ENCODE results near the gene RNU4-1. TPM values are rescaled to one million over a fixed set of nuclear protein-coding genes. Genes with fewer than 3 reads are reported as not detected.
"Not testable (repeated sequence)": the region's sequence is repeated elsewhere in the genome, so short reads cannot be mapped to it uniquely, and the experiment has no call there.

The RNU4-1 gene
- total RNA-seq, 1 donor from 2014 or later, result 2,196 TPM

DNA sequence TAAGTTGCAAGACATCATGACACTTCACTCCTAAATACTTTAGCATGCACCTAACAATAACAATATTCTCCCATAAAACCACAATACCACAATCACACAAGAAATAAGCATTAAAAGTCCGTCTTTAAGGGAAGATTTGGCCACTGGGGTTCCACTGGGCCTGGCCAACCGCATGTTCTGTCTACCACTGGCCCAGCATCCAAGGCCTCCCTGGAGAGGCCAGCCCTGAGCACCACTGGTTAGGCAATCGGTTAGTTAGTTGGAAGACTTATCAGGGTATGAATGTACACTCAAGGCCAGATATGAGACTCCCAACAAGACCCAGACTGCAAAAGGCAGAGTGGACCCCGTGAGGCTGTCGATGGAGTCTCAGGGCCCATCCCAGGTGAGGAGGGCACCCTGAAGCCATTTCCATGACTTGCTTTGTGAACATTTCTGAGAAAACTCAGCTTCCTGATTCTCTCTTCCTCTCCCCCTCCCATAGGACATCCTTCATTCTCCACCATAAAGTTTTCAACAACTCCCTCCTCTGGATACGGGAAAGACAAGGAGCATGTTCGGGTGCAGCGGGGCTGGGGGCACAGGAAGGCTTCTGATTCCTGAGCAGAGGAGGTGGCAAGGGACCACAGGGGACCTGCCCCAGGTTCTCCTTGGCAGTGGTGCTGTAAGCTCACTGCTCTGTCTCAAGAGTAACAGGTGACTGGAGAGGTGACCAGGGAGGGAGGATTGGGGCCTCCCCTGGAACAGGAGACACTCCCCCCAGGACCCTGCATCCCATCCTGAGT is 33.4 kb downstream of the RNU4-1 start:
- Mint-ChIP-seq H3K36me3 (ENCODE audit: low read depth) (peaks cover 17% of the 10 kb centered on the region), H3K4me3 (peak overlapping the region; percentile 24), H3K27me3 (no peaks in the 10 kb centered on the region), H3K9me3 (no peaks in the 10 kb centered on the region), H3K4me1 (peaks cover 76% of the 10 kb centered on the region), H3K27ac (peak overlapping the region; percentile 29)
- intact Hi-C loops (cut with micrococcal nuclease), result loop anchor here (10.0 kb wide), 1 partner anchor 145 kb away; the partner anchor contains the start of gene RAB35
- peak; percentile 58 for DNase-seq

DNA sequence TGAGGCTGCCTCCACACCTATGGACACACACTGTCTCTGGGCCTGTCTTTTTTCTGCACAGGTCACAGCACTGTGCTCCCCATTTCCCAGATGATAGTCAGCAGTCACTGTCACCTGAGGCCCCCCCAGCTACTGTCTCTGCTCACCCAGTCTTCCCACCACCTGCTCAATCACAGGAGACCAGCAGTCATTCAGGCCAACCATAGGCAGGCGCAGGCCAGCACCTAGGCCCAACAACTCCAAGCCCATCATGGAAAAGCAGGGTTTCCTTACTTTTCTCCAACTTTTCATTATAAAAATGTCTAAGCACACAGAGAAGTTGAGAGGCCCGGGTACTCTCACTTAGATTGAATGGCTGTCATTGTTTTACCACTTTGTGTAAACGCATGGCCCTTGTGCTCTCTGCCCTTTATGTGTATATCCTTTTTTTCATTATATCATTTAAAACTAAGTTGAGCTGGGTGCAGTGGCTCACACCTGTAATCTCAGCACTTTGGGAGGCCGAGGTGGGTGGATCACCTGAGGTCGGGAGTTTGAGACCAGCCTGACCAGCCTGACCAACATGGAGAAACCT is 34.6 kb downstream of the RNU4-1 start:
- intact Hi-C loops (cut with micrococcal nuclease), result no loop called here
- Mint-ChIP-seq H3K27me3 (no peaks in the 10 kb centered on the region), H3K27ac (peak overlapping the region; percentile 0), H3K9me3 (no peaks in the 10 kb centered on the region), H3K36me3 (ENCODE audit: low read depth) (peaks cover 15% of the 10 kb centered on the region), H3K4me1 (peaks cover 72% of the 10 kb centered on the region), H3K4me3 (no peak overlapping the region)
- DNase-seq, result no peak

DNA sequence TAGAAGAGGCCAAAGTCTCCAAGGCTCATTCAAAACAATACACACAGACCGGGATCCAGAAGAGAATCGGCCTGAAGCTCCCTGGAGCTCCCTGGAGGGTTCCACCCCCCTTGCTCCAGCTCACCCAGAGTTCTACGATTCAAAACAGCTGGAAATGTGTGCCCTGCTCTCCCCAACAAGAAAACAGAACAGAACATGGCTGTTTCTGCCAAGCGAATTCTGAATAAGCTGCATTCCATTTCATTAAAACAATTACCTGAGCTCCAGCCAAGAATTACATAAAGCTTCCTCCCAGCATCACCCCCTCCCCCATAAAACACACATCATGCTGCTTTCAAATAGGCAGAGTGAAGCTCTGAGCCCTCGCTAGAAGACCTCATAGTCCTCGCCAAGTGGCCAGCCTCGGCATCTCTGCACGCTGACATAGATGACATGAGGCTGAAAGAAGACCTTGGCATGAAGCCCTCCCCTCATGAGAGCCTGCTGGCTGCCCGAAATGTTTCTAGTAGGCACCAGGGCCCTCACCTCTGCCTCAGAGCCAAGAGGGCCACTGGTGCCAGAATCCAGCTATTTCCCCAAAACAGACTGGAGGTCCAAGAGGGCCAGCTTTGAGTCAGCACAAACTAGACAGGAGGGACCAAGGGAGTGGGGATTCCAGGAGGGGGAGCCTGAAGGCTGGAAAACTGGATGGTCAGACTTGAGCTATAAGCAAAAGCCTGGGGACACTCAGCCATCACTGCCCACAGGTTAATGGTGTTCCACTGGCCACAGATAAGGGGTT is 35.8 kb downstream of the RNU4-1 start:
- Mint-ChIP-seq H3K27ac (peak overlapping the region; percentile 66), H3K9me3 (no peaks in the 10 kb centered on the region), H3K36me3 (ENCODE audit: low read depth) (peaks cover 14% of the 10 kb centered on the region), H3K4me3 (no peak overlapping the region), H3K4me1 (peaks cover 72% of the 10 kb centered on the region), H3K27me3 (no peaks in the 10 kb centered on the region)
- DNase-seq, result no peak
- intact Hi-C loops (cut with micrococcal nuclease), result no loop called here

DNA sequence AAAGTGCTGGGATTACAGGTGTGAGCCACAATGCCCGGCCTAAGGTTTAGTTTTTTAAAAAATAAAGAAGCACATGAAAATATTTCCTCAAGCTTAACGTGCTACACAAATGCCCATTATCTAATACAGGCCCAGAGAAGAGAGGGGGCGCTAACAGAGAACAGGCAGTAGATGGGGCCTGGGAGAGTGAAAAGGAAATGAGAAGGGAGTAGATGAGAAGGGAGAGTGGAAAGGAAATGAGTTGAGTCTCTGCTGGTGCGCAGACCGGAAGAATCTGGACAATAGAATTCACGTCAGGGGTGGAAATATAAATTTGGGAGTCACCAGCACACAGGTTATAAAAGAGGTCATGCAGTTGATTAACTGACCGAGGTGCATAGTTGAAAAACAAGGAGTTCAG is 38.2 kb downstream of the RNU4-1 start:
- no peaks in the 10 kb centered on the region for H3K27me3 Mint-ChIP-seq
- DNase-seq, result peak; percentile 58
- intact Hi-C loops (cut with micrococcal nuclease), result no loop called here
- H3K4me1 Mint-ChIP-seq, result peaks cover 69% of the 10 kb centered on the region
- peak overlapping the region; percentile 53 for H3K4me3 Mint-ChIP-seq
- H3K9me3 Mint-ChIP-seq, result no peaks in the 10 kb centered on the region
- peaks cover 24% of the 10 kb centered on the region for H3K36me3 Mint-ChIP-seq (ENCODE audit: low read depth)
- H3K27ac Mint-ChIP-seq, result peak overlapping the region; percentile 81

DNA sequence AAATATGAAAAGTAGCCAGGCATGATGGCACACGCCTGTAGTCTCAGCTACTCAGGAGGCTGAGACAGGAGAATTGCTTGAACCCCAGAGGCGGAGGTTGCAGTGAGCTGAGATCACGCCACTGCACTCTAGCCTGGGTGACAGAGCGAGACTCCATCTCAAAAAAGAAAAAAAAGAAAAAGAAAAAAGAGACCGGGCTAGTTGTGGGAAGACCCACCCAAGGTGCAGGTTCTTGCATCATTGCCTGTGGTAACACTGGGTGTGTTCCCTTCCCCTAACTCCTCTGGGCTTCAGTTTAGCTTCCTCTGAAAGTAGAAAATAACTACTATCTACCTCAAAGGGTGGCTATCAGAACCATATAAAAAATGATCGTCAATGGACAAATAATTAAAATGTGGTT is 39.7 kb downstream of the RNU4-1 start:
- intact Hi-C loops (cut with micrococcal nuclease), result not testable (repeated sequence)

DNA sequence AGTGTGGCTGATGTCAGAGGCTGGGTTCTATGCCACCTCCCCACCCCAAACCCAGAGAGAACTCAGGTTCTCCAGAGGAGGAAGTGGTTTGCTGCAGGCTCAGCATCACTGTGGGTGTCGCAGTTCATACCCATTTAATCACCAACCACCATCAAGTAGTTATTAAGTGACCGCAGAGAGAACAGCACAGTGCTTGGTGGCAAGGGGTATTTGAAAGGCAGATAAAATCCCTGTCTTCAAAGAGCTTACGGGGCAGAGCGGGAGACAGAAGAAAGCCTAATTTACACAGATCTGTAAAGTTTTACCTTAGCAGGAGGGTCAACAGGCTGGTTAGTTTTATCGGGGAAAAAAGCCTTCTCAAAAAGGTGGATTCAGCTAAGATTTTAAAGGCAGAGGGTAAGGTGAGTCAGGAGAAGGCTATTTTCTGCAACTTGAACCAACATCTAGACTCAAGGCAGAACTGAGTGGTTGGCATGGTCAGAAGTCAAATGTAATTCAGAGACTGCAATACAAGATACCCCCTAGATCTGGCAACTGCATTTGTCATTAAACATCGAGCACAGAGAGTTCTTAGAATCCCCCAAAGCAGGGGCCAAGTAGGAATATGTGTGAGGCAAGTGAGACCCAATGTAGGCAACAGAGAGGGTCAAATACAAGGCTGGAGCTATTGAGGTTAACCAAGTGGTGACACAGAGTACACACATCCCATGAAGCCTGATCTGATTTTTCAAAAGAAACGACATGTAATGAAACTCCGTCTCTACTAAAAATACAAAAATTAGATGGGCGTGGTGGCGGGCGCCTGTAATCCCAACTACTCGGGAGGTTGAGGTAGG is 40.7 kb downstream of the RNU4-1 start:
- intact Hi-C loops (cut with micrococcal nuclease), result loop anchor here (1.0 kb wide), 3 partner anchors 13 to 41 kb away; partner anchors contain the start of genes PXN and RNU4-1
- DNase-seq, result peak; percentile 92
- peaks cover 74% of the 10 kb centered on the region for H3K4me1 Mint-ChIP-seq
- H3K36me3 Mint-ChIP-seq (ENCODE audit: low read depth), result peaks cover 40% of the 10 kb centered on the region
- H3K27me3 Mint-ChIP-seq, result no peaks in the 10 kb centered on the region
- peak overlapping the region; percentile 70 for H3K27ac Mint-ChIP-seq
- peak overlapping the region; percentile 67 for H3K4me3 Mint-ChIP-seq
- H3K9me3 Mint-ChIP-seq, result no peaks in the 10 kb centered on the region

More for the DNA sequence above, 39.7 kb downstream of the RNU4-1 start:
- Mint-ChIP-seq H3K4me3 (peak overlapping the region; percentile 67), H3K36me3 (ENCODE audit: low read depth) (peaks cover 36% of the 10 kb centered on the region), H3K27ac (peak overlapping the region; percentile 70), H3K4me1 (peaks cover 74% of the 10 kb centered on the region)
- not testable (repeated sequence) for H3K27me3 Mint-ChIP-seq, H3K9me3 Mint-ChIP-seq
- peak; percentile 87 for DNase-seq

DNA sequence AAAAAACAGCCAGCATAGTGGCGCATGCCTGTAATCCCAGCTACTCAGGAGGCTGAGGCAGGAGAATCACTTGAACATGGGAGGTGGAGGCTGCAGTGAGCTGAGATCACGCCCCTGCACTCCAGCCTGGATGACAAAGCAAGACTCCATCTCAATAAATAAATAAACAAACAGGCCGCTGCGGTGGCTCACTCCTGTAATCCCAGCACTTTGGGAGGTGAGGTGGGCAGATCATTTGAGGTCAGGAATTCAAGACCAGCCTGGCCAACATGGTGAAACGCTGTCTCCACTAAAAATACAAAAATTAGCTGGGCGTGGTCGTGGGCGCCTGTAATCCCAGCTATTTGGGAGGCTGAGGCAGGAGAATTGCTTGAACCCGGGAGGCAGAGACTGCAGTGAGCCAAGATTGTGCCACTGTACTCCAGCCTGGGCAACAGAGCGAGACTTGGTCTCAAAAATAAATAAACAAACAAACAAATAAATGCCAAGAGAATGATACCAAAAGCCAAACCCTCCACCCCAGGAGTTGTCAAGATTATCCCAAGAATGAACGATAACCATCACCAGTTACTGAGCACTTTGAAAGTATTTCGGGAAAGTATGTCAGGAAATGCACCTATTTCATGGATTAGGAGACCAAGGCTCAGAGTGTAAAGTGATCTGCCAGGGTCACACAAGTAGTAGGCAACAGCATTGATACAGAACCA is 41.5 kb downstream of the RNU4-1 start:
- Mint-ChIP-seq H3K4me3 (peak overlapping the region; percentile 67), H3K36me3 (ENCODE audit: low read depth) (peaks cover 40% of the 10 kb centered on the region), H3K4me1 (peaks cover 74% of the 10 kb centered on the region), H3K27ac (peak overlapping the region; percentile 70)
- not testable (repeated sequence) for H3K27me3 Mint-ChIP-seq, H3K9me3 Mint-ChIP-seq, DNase-seq
- intact Hi-C loops (cut with micrococcal nuclease), result loop anchor here (1.0 kb wide), 3 partner anchors 14 to 42 kb away; partner anchors contain the start of genes PXN and RNU4-1

DNA sequence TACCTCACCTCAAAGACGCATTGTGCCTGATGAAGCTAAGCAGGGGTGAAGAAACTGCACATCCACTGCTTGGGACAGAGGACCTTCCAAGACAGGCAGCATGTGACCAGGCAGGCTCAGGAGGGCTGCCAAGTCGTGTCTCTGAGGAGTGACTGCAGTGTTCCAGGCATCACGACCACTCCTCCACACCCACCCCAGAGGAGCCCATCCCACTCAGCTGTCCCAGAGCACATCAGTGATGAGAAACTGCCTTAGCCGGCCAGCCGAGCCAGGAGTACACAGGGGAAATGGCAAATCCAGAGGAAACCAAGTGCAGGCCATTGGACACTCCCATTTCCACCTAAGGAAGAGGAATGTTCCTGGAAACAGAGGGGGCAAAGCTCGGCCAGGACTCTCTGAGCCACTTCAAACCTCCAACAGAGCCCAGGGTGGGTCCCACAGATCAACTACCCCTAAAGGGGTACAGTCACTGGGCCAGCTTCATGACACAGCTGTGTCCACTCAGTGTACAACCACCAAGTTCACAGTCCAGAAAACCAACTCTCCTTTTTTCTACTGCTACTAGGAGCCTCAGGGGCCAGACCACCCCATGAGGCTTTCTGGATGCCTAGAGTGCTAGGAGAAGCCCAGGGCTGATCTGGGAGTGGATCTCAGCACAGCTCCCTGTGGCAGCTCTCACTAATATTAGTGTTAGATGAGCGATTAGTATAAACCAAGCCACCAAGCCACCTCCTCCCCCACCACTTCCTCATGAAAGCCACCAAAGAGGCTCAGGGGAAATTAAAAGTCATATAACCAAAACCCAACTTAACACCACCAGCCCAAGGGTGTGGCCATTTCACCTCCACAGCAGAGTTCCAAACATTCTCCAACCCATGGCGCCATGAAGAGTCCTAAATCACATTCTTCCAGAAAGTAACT is 42.9 kb downstream of the RNU4-1 start:
- H3K36me3 Mint-ChIP-seq (ENCODE audit: low read depth), result peaks cover 39% of the 10 kb centered on the region
- intact Hi-C loops (cut with micrococcal nuclease), result no loop called here
- H3K27me3 Mint-ChIP-seq, result no peaks in the 10 kb centered on the region
- DNase-seq, result peak; percentile 82
- H3K9me3 Mint-ChIP-seq, result no peaks in the 10 kb centered on the region
- H3K27ac Mint-ChIP-seq, result peak overlapping the region; percentile 82
- peak overlapping the region; percentile 70 for H3K4me3 Mint-ChIP-seq
- H3K4me1 Mint-ChIP-seq, result peaks cover 68% of the 10 kb centered on the region

DNA sequence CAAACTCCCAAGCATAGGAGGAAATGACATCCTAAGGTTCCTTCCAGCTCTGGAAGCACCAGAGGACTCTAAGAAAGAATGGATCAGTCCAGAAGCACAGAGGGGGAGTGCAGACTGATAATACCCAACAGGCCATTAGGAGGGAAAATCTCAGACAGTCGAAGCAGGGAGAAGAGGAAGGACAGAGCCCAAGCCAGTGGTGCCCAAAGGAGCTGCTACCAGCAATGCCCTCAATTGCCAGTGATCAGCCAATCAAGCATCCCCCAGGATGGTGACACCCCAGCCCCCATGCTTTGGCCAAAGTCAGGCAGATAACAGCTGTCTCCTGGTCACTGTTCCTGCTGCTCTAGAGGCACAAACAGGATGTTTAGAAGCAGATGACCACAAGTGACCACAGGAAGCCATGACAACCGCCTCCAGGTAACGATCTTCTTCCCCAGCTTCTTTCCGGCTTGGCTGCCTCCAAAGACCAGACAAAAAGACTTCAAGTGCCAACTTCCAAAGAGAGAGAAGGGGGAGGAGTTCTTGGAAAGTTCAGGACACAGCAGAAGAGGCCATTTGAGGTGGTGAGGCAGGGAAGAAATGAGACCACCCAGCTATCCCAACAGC is 43.7 kb downstream of the RNU4-1 start:
- H3K36me3 Mint-ChIP-seq (ENCODE audit: low read depth), result peaks cover 38% of the 10 kb centered on the region
- no peaks in the 10 kb centered on the region for H3K27me3 Mint-ChIP-seq
- no peaks in the 10 kb centered on the region for H3K9me3 Mint-ChIP-seq
- no peak for DNase-seq
- H3K4me1 Mint-ChIP-seq, result peaks cover 64% of the 10 kb centered on the region
- H3K27ac Mint-ChIP-seq, result no peak overlapping the region
- peak overlapping the region; percentile 70 for H3K4me3 Mint-ChIP-seq
- intact Hi-C loops (cut with micrococcal nuclease), result no loop called here

DNA sequence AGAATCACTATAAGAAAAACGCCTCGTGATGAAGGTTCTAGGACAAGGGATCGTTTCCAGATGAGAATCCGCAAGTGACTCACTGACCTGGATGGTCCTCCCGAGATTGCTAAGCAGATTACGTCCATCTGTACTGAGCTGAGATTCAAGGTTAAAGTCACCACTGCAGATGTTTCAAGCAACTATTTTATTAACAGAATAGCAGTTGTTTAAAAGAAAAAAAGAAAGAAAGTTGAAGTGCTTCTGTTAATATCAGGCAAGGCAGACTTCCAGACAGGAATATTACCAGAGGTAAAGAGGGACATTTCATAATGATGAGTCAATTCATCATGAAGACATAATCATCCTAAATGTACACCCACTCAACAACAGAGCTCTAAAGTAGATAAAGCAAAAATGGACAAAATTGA is 45.4 kb downstream of the RNU4-1 start:
- Mint-ChIP-seq H3K27ac (peak overlapping the region; percentile 28), H3K4me3 (peak overlapping the region; percentile 20), H3K4me1 (peaks cover 62% of the 10 kb centered on the region)

DNA sequence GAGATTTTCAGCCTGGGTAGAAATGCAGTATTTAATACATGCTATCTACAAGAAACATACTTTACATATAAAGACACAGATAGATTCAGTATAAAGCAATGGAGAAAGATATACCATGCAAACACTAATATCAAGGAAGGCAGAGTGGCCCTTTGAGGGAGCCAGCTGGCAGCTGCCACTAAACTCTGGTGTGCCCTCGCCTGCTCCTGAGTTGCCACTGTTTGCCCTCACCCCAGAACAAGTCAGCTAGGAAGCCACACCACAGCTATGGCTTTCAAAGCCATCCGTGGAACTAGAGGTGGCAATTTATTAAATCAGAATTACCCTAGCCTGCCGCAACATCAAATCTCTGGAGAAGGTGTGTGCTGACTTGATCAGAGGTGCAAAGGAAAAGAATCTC is 45.9 kb downstream of the RNU4-1 start:
- Mint-ChIP-seq H3K27ac (peak overlapping the region; percentile 10), H3K36me3 (ENCODE audit: low read depth) (peaks cover 34% of the 10 kb centered on the region), H3K27me3 (no peaks in the 10 kb centered on the region), H3K4me3 (no peak overlapping the region), H3K4me1 (peaks cover 57% of the 10 kb centered on the region), H3K9me3 (no peaks in the 10 kb centered on the region)
- no peak for DNase-seq
- intact Hi-C loops (cut with micrococcal nuclease), result no loop called here

More for the DNA sequence above, 45.4 kb downstream of the RNU4-1 start:
- intact Hi-C loops (cut with micrococcal nuclease), result no loop called here
- no peaks in the 10 kb centered on the region for H3K27me3 Mint-ChIP-seq
- H3K36me3 Mint-ChIP-seq (ENCODE audit: low read depth), result peaks cover 35% of the 10 kb centered on the region
- no peaks in the 10 kb centered on the region for H3K9me3 Mint-ChIP-seq
- DNase-seq, result no peak

DNA sequence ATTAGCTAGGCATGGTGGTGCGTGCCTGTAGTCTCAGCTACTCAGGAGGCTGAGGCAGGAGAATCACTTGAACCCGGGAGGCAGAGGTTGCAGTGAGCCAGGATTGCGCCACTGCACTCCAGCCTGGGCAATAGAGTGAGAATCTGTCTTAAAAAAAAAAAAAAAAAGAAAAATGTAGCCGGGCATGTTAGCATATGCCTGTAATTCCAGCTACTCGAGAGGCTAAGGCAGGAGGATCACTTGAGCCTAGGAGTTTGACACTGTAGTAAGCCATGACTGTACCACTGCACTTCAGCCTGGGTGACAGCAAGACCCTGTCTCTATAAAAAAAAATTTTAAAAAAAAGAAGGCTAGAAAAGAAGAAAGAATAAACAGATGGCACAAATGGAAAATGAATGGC is 46.3 kb downstream of the RNU4-1 start:
- H3K4me3 Mint-ChIP-seq; DNase-seq; H3K9me3 Mint-ChIP-seq; H3K27ac Mint-ChIP-seq; intact Hi-C loops (cut with micrococcal nuclease); H3K27me3 Mint-ChIP-seq: not testable (repeated sequence)
- H3K36me3 Mint-ChIP-seq (ENCODE audit: low read depth), result peaks cover 32% of the 10 kb centered on the region
- H3K4me1 Mint-ChIP-seq, result peaks cover 54% of the 10 kb centered on the region
